H1 (cell line): ENCODE measurements around the gene NBEA. TPM values are rescaled to one million over a fixed set of nuclear protein-coding genes. Genes with fewer than 3 reads are reported as not detected.

Source experiments
- CTCF ChIA-PET: fragments of 300-600 bp; sonication (Branson Sonifier 250); formaldehyde crosslinking; loops from one replicate; lab custom pipeline; 2021; ENCODE audit not compliant: partially characterized antibody; lab: Charles Lee
- POLR2A ChIA-PET: fragments of 300-600 bp; sonication (Branson Sonifier 250); formaldehyde crosslinking; loops from one replicate; lab custom pipeline; 2021; ENCODE audit warnings: inconsistent platforms; ENCODE audit not compliant: partially characterized antibody; lab: Charles Lee
- DNase-seq, 2 experiments: peaks; one replicate each; pipeline versions ENCODE4 v3.0.0 to v3.0.0-alpha.2; 2010 to 2022; ENCODE audit warnings: low spot score in 2 of 2, low read depth in 1 of 2, mixed read lengths in 1 of 2
- FAIRE-seq: peaks from 2 replicates; lab custom pipeline; 2011; peaks lifted over from hg19 to GRCh38; lab: Jason Lieb, UNC
- H2AFZ ChIP-seq: 2 replicates; pipeline ENCODE4 v1.8.1; 2012; ENCODE audit warnings: low read length, inconsistent platforms
- H2AK5ac ChIP-seq: 2 replicates; pipeline ENCODE4 v1.6.1; 2013; ENCODE audit warnings: low read depth, low read length
- H2BK120ac ChIP-seq: replicated peaks from 2 replicates; pipeline ENCODE3; 2013; ENCODE audit warnings: low read depth, low read length, inconsistent platforms
- H2BK12ac ChIP-seq: 2 replicates; pipeline ENCODE4 v1.6.1; 2013; ENCODE audit warnings: low read depth, low read length
- H2BK15ac ChIP-seq: 2 replicates; pipeline ENCODE4 v1.6.1; 2013; ENCODE audit warnings: low read length
- H2BK20ac ChIP-seq: 2 replicates; pipeline ENCODE4 v1.6.1; 2013; ENCODE audit warnings: low read length
- H2BK5ac ChIP-seq: 2 replicates; pipeline ENCODE4 v1.6.1; 2013; ENCODE audit warnings: low read depth, low read length
- H3K14ac ChIP-seq: 2 replicates; pipeline ENCODE4 v1.6.1; 2013; ENCODE audit warnings: inconsistent platforms; ENCODE audit not compliant: insufficient read length
- H3K18ac ChIP-seq: 2 replicates; pipeline ENCODE4 v1.6.1; 2013; ENCODE audit warnings: low read length; ENCODE audit errors: extremely low read depth
- H3K23ac ChIP-seq: 2 replicates; pipeline ENCODE4 v1.6.1; 2013; ENCODE audit warnings: inconsistent platforms; ENCODE audit not compliant: insufficient read length
- H3K23me2 ChIP-seq: 2 replicates; pipeline ENCODE4 v1.6.1; 2013; ENCODE audit warnings: low read depth, low read length
- H3K27ac ChIP-seq: 2 replicates; pipeline ENCODE4 v1.6.1; 2011; ENCODE audit warnings: low read depth, low read length, inconsistent platforms
- H3K27me3 ChIP-seq, 4 experiments: replicated peaks in 1 of 4; 1 replicate in 1 of 4; 2 replicates in 3 of 4; pipeline versions ENCODE4 v1.6.1 to v1.8.1; 2011 to 2013; ENCODE audit warnings: low read length in 3 of 4, mild to moderate bottlenecking in 3 of 4, inconsistent platforms in 2 of 4, mixed read lengths in 2 of 4, moderate library complexity in 1 of 4; ENCODE audit not compliant: control insufficient read depth in 3 of 4, insufficient read depth in 3 of 4; ENCODE audit errors: extremely low read depth in 1 of 4
- H3K36me3 ChIP-seq, 4 experiments: 2 replicates each; pipeline versions ENCODE4 v1.6.1 to v1.8.1; 2011 to 2013; ENCODE audit warnings: mild to moderate bottlenecking in 4 of 4, low read length in 3 of 4, moderate library complexity in 2 of 4, control low read depth in 1 of 4, inconsistent platforms in 1 of 4; ENCODE audit not compliant: insufficient read depth in 4 of 4, control insufficient read depth in 2 of 4
- H3K4ac ChIP-seq: replicated peaks from 2 replicates; pipeline ENCODE3; 2013; ENCODE audit warnings: low read length, low read depth, mixed read lengths, inconsistent platforms; ENCODE audit not compliant: insufficient read length
- H3K4me1 ChIP-seq, 4 experiments: replicated peaks in 1 of 4; 1 replicate in 1 of 4; 2 replicates in 3 of 4; pipeline versions ENCODE4 v1.6.1 to v1.8.1; 2011 to 2013; ENCODE audit warnings: low read length in 3 of 4, inconsistent platforms in 2 of 4, mixed read lengths in 1 of 4; ENCODE audit not compliant: insufficient read depth in 4 of 4, control insufficient read depth in 3 of 4
- H3K4me2 ChIP-seq, 2 experiments: 2 replicates each; pipeline versions ENCODE4 v1.6.1 to v1.8.1; 2011 to 2013; ENCODE audit warnings: low read depth in 2 of 2, low read length in 2 of 2, control low read depth in 1 of 2, inconsistent platforms in 1 of 2, mild to moderate bottlenecking in 1 of 2; ENCODE audit not compliant: insufficient read depth in 1 of 2
- H3K4me3 ChIP-seq, 4 experiments: fragments of 200-600, 300-600 bp in 1 of 4; sonication (generic), shearing (Covaris generic), sonication (Bioruptor Twin) in 1 of 4; 2 replicates each; pipeline versions ENCODE4 v1.5.1 to v1.8.1; 2011 to 2016; ENCODE audit warnings: low read length in 4 of 4, low read depth in 3 of 4, control low read depth in 2 of 4, inconsistent platforms in 2 of 4, mild to moderate bottlenecking in 2 of 4, mixed read lengths in 1 of 4, moderate library complexity in 1 of 4; ENCODE audit not compliant: insufficient read depth in 2 of 4; ENCODE audit errors: extremely low read depth in 1 of 4
- H3K56ac ChIP-seq: replicated peaks from 2 replicates; pipeline ENCODE3; 2013; ENCODE audit warnings: low read depth, mild to moderate bottlenecking, mixed read lengths, low read length, inconsistent platforms; ENCODE audit not compliant: insufficient read length
- H3K79me1 ChIP-seq: 2 replicates; pipeline ENCODE4 v1.6.1; 2013; ENCODE audit warnings: low read depth, low read length, control low read depth
- H3K79me2 ChIP-seq, 2 experiments: 2 replicates each; pipeline versions ENCODE4 v1.6.1 to v1.8.1; 2012 to 2013; ENCODE audit warnings: low read length in 2 of 2, mild to moderate bottlenecking in 2 of 2, inconsistent platforms in 1 of 2; ENCODE audit not compliant: insufficient read depth in 2 of 2, control insufficient read depth in 1 of 2
- H3K9ac ChIP-seq, 4 experiments: replicated peaks in 1 of 4; 1 replicate in 1 of 4; 2 replicates in 3 of 4; pipeline versions ENCODE4 v1.6.1 to v1.8.1; 2011 to 2013; ENCODE audit warnings: low read depth in 3 of 4, low read length in 3 of 4, control low read depth in 2 of 4, mild to moderate bottlenecking in 2 of 4, moderate library complexity in 2 of 4, inconsistent platforms in 1 of 4; ENCODE audit errors: extremely low read depth in 1 of 4
- H3K9me3 ChIP-seq, 2 experiments: 2 replicates each; pipeline versions ENCODE4 v1.6.1 to v1.8.1; 2012 to 2013; ENCODE audit warnings: mild to moderate bottlenecking in 2 of 2, moderate library complexity in 2 of 2, control low read depth in 1 of 2, inconsistent platforms in 1 of 2, low read depth in 1 of 2, low read length in 1 of 2, mixed read lengths in 1 of 2; ENCODE audit not compliant: insufficient read depth in 2 of 2
- H4K20me1 ChIP-seq, 2 experiments: replicated peaks in 1 of 2; 2 replicates each; pipeline versions ENCODE3 to v1.8.1; 2011 to 2013; ENCODE audit warnings: inconsistent platforms in 2 of 2, low read length in 2 of 2, mild to moderate bottlenecking in 1 of 2; ENCODE audit not compliant: insufficient read depth in 2 of 2, control insufficient read depth in 1 of 2
- H4K5ac ChIP-seq: 2 replicates; pipeline ENCODE4 v1.6.1; 2013; ENCODE audit warnings: low read length, low read depth, mixed read lengths, inconsistent platforms; ENCODE audit not compliant: insufficient read length
- H4K8ac ChIP-seq: 2 replicates; pipeline ENCODE4 v1.8.0; 2013; ENCODE audit warnings: mild to moderate bottlenecking, moderate library complexity, low read length, inconsistent platforms; ENCODE audit not compliant: insufficient read depth; ENCODE audit errors: extremely low read depth
- H4K91ac ChIP-seq: replicated peaks from 2 replicates; pipeline ENCODE3; 2013; ENCODE audit warnings: low read length, mixed read lengths, inconsistent platforms; ENCODE audit not compliant: insufficient read length
- CBX8 ChIP-seq: fragments of 300-800, 300-1000 bp; sonication (generic); IDR thresholded peaks from 2 replicates; pipeline ENCODE4 v1.7.1; 2016; ENCODE audit warnings: low read depth, low read length, borderline replicate concordance
- EZH2 ChIP-seq: fragments of 200-600 bp; sonication (generic); IDR thresholded peaks from 2 replicates; pipeline ENCODE4 v1.7.1; 2012; ENCODE audit warnings: low read depth, mild to moderate bottlenecking, moderate library complexity, low read length, inconsistent platforms; ENCODE audit not compliant: severe bottlenecking
- MAFK ChIP-seq: IDR thresholded peaks from 2 replicates; pipeline ENCODE4 v1.6.1; 2012; ENCODE audit warnings: low read depth, mild to moderate bottlenecking, improper control_type of control experiment, low read length
- RNF2 ChIP-seq: fragments of 200-900, 300-1000 bp; sonication (generic); IDR thresholded peaks from 2 replicates; pipeline ENCODE4 v1.7.1; 2016; ENCODE audit warnings: borderline replicate concordance, low read depth, mild to moderate bottlenecking, antibody characterized with exemption, low read length; ENCODE audit not compliant: poor library complexity, severe bottlenecking; ENCODE audit errors: missing control alignments
- SP2 ChIP-seq: IDR thresholded peaks from 2 replicates; pipeline ENCODE4 v1.6.1; 2012; ENCODE audit warnings: mild to moderate bottlenecking, low read length, inconsistent platforms
- SUZ12 ChIP-seq: fragments of 200-600 bp; sonication (generic); IDR thresholded peaks from 2 replicates; pipeline ENCODE4 v1.6.1; 2012; ENCODE audit warnings: mild to moderate bottlenecking, inconsistent platforms, low read length, moderate library complexity, mixed read lengths
- TAF7 ChIP-seq: optimal IDR thresholded peaks from 2 replicates; pipeline ENCODE3; 2011; ENCODE audit warnings: low read depth, mild to moderate bottlenecking, inconsistent platforms, low read length, moderate library complexity, borderline replicate concordance
- WGBS, 2 experiments: shearing (Covaris generic) in 1 of 2; methylation state at CpG; one replicate each; pipeline versions ENCODE4 v1.1.6 to v1.1.7; 2013 to 2015; ENCODE audit warnings: low lambda C conversion rate in 2 of 2, mixed read lengths in 2 of 2, inconsistent platforms in 1 of 2, low coverage in 1 of 2, missing lambda C conversion rate in 1 of 2; ENCODE audit not compliant: insufficient replicate concordance in 2 of 2, insufficient coverage in 1 of 2, insufficient read length in 1 of 2; ENCODE audit errors: extremely low coverage in 1 of 2, missing lambda C conversion rate in 1 of 2; 5-methylcytosine and 5-hydroxymethylcytosine counted together
- polyA plus RNA-seq, 7 experiments: library from polyadenylated mRNA; depleted of rRNA in 3 of 7; stranded (reverse) in 5 of 7; unstranded in 2 of 7; fragments of >200 nt in 5 of 7; fragments of 200-250 nt in 2 of 7; gene quantifications; 1 replicate in 5 of 7; 2 replicates in 1 of 7; 4 replicates in 1 of 7; pipeline versions ENCODE4 v1.2.1 to v1.2.3, GENCODE V29; 2011 to 2013; ENCODE audit warnings: missing spikeins in 2 of 7, mixed read lengths in 2 of 7
- total RNA-seq: library from RNA; stranded (reverse); fragmentation: NEBNext Ultra II Directional; extraction: Animal tissue kit (Norgen Biotek cat#: 25700); gene quantifications from 2 replicates; pipeline ENCODE4 v1.2.1, GENCODE V29; 2021

Gene NBEA
- total and polyA plus RNA-seq, 2 of the 8 experiments (the other 6 are each of a cell fraction or from before 2014, with no cell fraction given), result 14.2 to 21.5 TPM

GRCh38 chr13:35471706-35472322, 529.7 kb downstream of the NBEA start:
- H3K79me1 ChIP-seq, result no peaks in the 10 kb centered on the region
- no peak overlapping the region for H3K4ac ChIP-seq
- DNase-seq, result no peak
- peaks cover 11 to 33% (median 22%) of the 10 kb centered on the region in 4 experiments for H3K4me1 ChIP-seq
- H4K91ac ChIP-seq, result no peak overlapping the region
- TF ChIP-seq TAF7 (no peak), EZH2 (peak; percentile 92), SUZ12 (peak; percentile 84), CBX8 (peak; percentile 68; the same call in 1 of the 2 replicates), RNF2 (peak; percentile 99), MAFK (no peak), SP2 (no peak)
- CTCF ChIA-PET, result no interaction called here
- peak overlapping the region; percentile 83 to 94 for H3K4me2 ChIP-seq
- H4K20me1 ChIP-seq, result peaks cover 18 to 24% of the 10 kb centered on the region in 2 experiments
- H3K27me3 ChIP-seq, result peaks cover 37 to 61% (median 49%) of the 10 kb centered on the region in 4 experiments
- WGBS, 2 experiments, result 6% methylated on average over 28 of the region's 28 CpGs; no CpG with 5 or more reads in 1 of the 2 experiments
- H2BK12ac ChIP-seq, result no peak overlapping the region
- H3K23ac ChIP-seq, result no peak overlapping the region
- no peak overlapping the region for H2BK20ac ChIP-seq
- H3K9ac ChIP-seq, result no peak overlapping the region
- no peaks in the 10 kb centered on the region for H3K79me2 ChIP-seq
- H4K5ac ChIP-seq, result no peak overlapping the region
- no peak for FAIRE-seq
- H2BK15ac ChIP-seq, result no peak overlapping the region
- H3K4me3 ChIP-seq, result peak overlapping the region; percentile 23 to 78 (median 60); a peak in 5 of 8 replicates
- no peak overlapping the region for H2AK5ac ChIP-seq
- no peak overlapping the region for H3K18ac ChIP-seq
- POLR2A ChIA-PET, result no interaction called here
- no peak overlapping the region for H2BK5ac ChIP-seq
- no peak overlapping the region for H3K14ac ChIP-seq
- no peak overlapping the region for H4K8ac ChIP-seq
- H3K56ac ChIP-seq, result no peak overlapping the region
- no peak overlapping the region for H2AFZ ChIP-seq
- H2BK120ac ChIP-seq, result no peak overlapping the region
- H3K27ac ChIP-seq, result no peak overlapping the region
- H3K23me2 ChIP-seq, result peaks cover 18% of the 10 kb centered on the region
- H3K9me3 ChIP-seq, result no peaks in the 10 kb centered on the region
- no peaks in the 10 kb centered on the region for H3K36me3 ChIP-seq
